HG02588 (cell line): ENCODE measurements around the gene CYP24A1.
"Not testable (repeated sequence)": the region's sequence is repeated elsewhere in the genome, so short reads cannot be mapped to it uniquely, and the experiment has no call there.

ENCODE experiments used
- ATAC-seq: cut with Tn5 transposase; IDR thresholded peaks from one replicate; pipeline ENCODE4 v1.9.1; 2021; ENCODE audit warnings: mild to moderate bottlenecking, moderate library complexity; ENCODE audit not compliant: unreplicated experiment

CYP24A1 gene

GRCh38 chr20:54134445-54135220, 39.2 kb downstream of the CYP24A1 start:
- ATAC-seq: no peak

- no peak for ATAC-seq
Measured at GRCh38 chr20:54133434-54134427, 40.1 kb downstream of the CYP24A1 start.

DNA sequence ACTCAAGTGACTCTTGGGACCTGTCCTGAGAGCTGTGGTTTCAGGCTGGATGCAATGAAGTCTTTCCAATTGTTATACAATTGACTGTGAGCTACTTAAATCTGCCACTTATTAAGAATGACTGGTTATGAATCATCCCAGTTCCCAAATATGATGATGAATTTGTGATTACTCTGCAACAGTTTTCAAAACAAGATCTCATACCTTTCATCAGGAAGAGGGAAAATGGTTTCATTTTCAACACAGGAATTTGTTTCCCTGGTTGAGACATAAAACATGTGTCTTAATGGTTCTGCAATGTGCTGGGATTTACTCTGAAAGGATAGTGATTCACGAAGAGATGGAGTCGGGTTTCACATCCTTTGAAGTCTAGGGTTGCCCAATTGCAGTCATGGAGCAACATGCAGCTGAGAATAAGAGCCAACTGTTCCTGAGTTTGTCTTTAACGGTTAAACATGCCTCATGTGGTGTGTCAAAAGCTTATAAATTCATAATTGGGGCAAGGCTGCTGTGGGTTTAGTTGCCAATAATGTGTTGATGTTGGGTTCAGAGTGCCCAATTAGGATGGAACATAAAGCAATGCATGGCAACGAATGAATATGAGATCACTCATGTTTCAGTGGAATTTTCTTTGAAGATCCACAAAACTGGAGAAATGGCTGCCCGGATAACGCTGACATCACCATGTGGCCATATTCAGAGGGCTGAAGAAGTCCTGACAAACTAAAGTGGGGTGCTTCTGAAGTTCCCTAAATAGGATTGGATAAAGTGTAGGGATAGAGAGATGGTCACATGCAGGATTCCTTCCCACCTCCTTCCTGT, 41.0 kb downstream of the CYP24A1 start:
- ATAC-seq: no peak

DNA sequence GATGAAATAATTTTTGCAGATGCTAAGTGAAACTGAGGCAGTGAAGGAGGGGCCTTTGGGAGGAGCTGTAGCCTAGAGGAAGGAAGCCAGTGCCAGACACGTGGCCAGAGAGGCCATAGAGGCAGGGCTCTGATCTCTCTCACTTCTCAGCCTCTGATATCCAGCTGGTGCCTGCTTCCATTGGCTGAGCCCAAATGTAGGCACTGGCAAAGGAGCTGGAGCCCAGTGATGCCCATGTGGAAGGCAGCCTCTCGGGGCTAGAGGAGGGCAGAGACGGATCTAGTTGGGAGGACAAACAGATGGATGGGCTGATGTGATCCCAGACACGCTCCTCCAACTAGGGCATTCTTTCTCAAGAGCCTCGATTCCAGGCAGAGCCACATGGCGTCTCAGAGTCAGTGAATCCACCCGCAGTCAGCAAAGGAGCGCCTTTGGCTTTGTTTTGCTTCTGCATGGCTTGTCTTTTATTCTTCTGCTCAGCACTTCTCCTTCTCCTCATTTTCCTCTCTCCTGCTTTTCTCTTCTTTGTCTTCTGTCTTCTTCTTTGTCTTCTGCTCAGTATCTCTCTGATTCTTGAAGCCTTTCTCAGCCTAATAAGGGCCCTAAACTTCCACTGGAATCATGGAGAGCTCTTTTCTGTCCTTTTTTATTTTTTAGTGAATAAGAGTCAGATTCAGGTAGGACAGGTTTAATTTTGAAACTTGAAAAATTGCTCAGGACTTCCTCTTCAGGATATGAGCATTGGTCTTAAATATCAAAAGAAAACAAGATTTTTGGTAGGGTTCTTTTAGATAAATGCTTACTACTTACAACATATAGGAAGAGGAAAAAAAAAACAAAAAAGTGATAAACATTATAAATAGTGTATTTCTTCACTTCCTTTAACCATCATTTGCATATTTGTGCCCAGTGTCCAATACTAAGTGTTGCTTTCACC, 41.8 kb downstream of the CYP24A1 start:
- no peak for ATAC-seq

- not testable (repeated sequence) for ATAC-seq
Measured at GRCh38 chr20:54131125-54131524, 42.7 kb downstream of the CYP24A1 start.

DNA sequence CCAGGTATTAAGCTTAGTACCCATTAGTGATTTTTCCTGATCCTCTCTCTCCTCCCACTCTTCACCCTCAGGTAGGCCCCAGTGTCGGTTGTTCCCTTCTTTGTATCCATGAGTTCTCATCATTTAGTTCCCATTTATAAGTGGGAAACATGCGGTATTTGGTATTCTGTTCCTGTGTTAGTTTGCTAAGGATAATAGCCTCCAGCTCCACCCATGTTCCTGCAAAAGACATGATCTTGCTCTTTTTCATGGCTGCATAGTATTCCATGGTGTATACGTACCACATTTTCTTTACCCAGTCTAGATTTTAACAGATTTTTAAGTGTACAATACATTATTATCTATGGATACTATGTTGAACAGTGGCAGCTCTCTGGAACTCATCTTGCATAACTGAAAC, 44.4 kb downstream of the CYP24A1 start:
- no peak for ATAC-seq

DNA sequence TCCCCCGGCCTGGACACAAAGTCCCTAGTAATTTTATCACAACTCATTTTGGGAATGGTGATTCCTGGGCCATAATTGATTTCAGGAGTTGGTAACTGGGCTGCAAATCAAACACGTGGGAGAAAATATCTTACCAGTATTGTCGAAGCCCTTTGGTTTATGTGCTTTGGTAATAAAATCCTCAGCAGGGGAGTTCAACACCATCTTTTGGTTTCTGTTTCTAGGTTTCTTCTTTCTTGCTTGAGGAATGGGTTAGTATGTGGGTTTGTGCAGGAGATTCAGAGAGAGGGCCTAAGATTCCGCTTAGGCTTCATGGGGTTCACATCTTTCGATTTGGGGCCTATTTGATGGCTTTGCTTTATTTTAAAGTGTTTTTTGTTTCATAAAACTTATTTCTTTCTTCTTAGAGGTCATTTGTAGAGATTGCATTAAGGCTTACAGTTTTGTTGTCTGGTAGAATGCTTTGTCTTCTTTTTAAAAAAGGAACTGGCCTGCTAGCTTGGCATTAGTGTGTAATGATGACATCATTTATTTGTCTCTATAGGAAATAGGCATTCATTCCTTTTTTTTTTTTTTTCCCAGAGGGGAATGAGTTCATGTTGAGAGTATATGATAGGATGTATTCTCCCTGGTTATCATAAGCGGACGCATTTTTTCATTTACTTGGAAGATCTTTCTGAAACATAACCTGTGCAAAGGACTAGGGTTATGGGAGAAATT, 45.8 kb downstream of the CYP24A1 start:
- no peak for ATAC-seq

- no peak for ATAC-seq
Measured at GRCh38 chr20:54126806-54127655, 46.8 kb downstream of the CYP24A1 start.

- ATAC-seq: not testable (repeated sequence)
Measured at GRCh38 chr20:54126328-54126727, 47.5 kb downstream of the CYP24A1 start.

- ATAC-seq: no peak
Measured at GRCh38 chr20:54123587-54124180, 50.1 kb downstream of the CYP24A1 start.

DNA sequence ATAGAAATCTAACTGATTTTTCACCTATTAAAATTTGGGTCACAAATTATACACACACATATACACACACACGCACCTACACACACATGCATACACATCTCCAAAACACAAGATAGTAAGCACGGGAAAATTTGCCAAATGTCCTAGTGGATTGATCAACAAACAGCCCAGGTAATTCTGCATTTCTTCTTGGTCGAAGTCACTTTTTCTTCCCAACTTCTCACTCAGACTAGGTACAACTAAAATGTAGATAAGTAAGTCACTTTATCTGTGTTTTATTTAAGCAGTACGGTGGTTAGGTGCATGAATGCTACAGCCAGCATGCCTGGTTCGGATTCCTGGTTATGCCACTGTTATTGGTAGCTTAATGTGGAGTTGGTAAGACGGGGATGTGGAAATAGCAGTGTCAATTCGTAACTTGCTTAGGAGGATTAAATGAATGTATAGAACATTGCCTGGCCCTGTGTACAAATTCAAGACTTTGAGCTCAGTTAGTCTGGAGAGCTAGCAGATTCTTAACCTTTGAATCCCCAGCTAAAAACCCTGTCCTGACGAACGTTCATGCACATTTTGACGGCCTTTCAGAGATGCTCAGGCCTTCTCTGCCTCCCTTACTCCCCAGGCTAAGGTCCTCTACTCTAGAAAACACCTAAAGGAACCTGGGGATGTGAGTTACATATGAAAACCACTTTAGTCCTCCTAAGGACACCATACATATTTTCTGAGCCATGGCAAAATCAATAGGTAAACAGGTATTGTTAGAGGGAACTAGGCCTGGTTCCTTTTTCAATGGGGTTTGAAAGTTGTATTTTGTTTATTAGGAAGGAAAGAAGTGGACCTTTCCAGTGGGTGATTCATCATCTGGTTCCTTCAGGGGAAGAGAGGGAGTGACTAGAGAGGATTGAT, 50.9 kb downstream of the CYP24A1 start:
- ATAC-seq: no peak

- peak; percentile 65 for ATAC-seq
Measured at GRCh38 chr20:54122189-54122588, 51.6 kb downstream of the CYP24A1 start.

- no peak for ATAC-seq
Measured at GRCh38 chr20:54119744-54120143, 54.0 kb downstream of the CYP24A1 start.

GRCh38 chr20:54118220-54119001, 55.4 kb downstream of the CYP24A1 start:
- no peak for ATAC-seq

- no peak for ATAC-seq
Measured at GRCh38 chr20:54116550-54117235, 57.1 kb downstream of the CYP24A1 start.
